NB4 (cell line): ENCODE measurements around the gene GPX5.
"Not testable (repeated sequence)": the region's sequence is repeated elsewhere in the genome, so short reads cannot be mapped to it uniquely, and the experiment has no call there.

Experiments
- CTCF ChIP-seq: IDR thresholded peaks from one replicate; pipeline ENCODE4 v1.5.1; 2012; ENCODE audit warnings: low read depth, low read length
- MYC ChIP-seq: IDR thresholded peaks from 2 replicates; pipeline ENCODE4 v1.6.1; 2011; ENCODE audit warnings: low read depth, low read length

DNA sequence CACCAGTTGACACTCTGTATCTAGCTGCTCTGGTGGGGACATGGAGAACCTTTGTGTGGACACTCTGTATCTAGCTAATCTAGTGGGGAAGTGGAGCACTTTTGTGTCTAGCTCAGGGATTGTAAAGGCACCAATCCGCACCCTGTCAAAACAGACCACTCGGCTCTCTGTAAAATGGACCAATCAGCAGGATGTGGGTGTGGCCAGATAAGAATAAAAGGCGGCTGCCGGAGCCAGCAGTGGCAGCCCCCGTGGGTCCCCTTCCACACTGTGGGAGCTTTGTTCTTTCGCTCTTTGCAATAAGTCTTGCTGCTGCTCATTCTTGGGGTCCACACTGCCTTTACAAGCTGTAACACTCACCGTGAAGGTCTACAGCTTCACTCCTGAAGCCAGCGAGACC is 13.3 kb upstream of the GPX5 start:
- TF ChIP-seq CTCF, MYC: not testable (repeated sequence)
